Mesothelial cell of epicardium (in vitro differentiated cells): ENCODE results near the gene KLF2. TPM values are rescaled to one million over a fixed set of nuclear protein-coding genes. Genes with fewer than 3 reads are reported as not detected.

ENCODE experiments used
- DNase-seq, 2 experiments: peaks; one replicate each; pipeline ENCODE4 v3.0.0; 2021; ENCODE audit warnings: low spot score in 2 of 2; ENCODE audit not compliant: unreplicated experiment in 2 of 2
- H3K27ac Mint-ChIP-seq: 2 replicates; pipeline ENCODE4 v1.8.0; 2021; ENCODE audit warnings: mixed read lengths
- H3K27me3 Mint-ChIP-seq: 2 replicates; pipeline ENCODE4 v1.8.0; 2021; ENCODE audit warnings: low read depth, mixed read lengths
- H3K36me3 Mint-ChIP-seq: 2 replicates; pipeline ENCODE4 v1.8.0; 2021; ENCODE audit warnings: mixed read lengths
- H3K4me1 Mint-ChIP-seq: 2 replicates; pipeline ENCODE4 v1.8.0; 2021; ENCODE audit warnings: mixed read lengths
- H3K4me3 Mint-ChIP-seq: 2 replicates; pipeline ENCODE4 v1.8.0; 2021; ENCODE audit warnings: mild to moderate bottlenecking, moderate library complexity, mixed read lengths
- H3K9me3 Mint-ChIP-seq: 2 replicates; pipeline ENCODE4 v1.8.0; 2021; ENCODE audit warnings: mixed read lengths
- total RNA-seq: library from RNA; stranded (reverse); gene quantifications from 3 replicates; pipeline ENCODE4 v1.2.1, GENCODE V29; 2021
- TF ChIP-seq, protein P1 (sequence below): fragments of 200-600 bp; sonication (generic); IDR thresholded peaks from one replicate; pipeline ENCODE4 v1.5.0; 2021; ENCODE audit warnings: antibody characterized with exemption; ENCODE audit not compliant: unreplicated experiment

The KLF2 gene
- total RNA-seq, 1 donor from 2014 or later: 12.3 TPM

DNA sequence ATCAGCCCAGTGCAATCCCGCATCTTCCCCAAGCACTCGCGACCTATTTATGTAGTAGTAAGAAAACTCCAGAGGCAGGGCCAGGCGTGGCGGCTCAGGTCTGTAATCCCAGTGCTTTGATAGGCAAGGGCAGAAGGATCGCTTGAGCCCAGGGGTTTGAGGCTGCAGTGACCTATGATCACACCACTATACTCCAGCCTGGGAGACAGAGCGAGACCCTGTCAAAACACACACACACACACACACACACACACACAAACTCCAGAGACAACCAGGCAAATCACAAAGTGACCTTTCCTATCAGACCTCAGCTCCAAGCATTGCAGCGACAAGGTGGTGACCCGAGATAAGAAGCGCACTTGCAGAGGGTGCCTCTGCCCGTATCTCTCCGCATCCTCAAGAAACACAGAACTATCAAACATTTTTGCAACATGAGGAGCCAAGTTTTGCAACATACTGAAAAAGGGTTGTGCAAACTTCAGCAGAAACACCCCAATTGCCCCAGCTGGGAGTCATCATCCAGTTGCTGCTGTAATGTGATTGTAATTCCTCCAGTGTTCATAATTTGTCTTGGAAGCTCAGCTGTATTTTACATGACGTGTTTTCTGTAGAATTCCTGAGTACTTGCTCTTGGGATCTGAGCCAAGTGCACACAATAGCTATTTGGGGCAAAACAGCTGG lies 8.7 kb upstream of the KLF2 start:
- Mint-ChIP-seq H3K9me3 (no peaks in the 10 kb centered on the region), H3K27ac (peak overlapping the region; percentile 86), H3K4me3 (no peak overlapping the region), H3K4me1 (peaks cover 13% of the 10 kb centered on the region), H3K27me3 (peaks cover 20% of the 10 kb centered on the region), H3K36me3 (no peaks in the 10 kb centered on the region)
- DNase-seq: no peak
- TF ChIP-seq, protein P1, sequence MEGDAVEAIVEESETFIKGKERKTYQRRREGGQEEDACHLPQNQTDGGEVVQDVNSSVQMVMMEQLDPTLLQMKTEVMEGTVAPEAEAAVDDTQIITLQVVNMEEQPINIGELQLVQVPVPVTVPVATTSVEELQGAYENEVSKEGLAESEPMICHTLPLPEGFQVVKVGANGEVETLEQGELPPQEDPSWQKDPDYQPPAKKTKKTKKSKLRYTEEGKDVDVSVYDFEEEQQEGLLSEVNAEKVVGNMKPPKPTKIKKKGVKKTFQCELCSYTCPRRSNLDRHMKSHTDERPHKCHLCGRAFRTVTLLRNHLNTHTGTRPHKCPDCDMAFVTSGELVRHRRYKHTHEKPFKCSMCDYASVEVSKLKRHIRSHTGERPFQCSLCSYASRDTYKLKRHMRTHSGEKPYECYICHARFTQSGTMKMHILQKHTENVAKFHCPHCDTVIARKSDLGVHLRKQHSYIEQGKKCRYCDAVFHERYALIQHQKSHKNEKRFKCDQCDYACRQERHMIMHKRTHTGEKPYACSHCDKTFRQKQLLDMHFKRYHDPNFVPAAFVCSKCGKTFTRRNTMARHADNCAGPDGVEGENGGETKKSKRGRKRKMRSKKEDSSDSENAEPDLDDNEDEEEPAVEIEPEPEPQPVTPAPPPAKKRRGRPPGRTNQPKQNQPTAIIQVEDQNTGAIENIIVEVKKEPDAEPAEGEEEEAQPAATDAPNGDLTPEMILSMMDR: no peak

GRCh38 chr19:16316506-16316882 lies 8.1 kb upstream of the KLF2 start:
- peak overlapping the region; percentile 86 for H3K27ac Mint-ChIP-seq
- no peak for DNase-seq
- no peaks in the 10 kb centered on the region for H3K9me3 Mint-ChIP-seq
- H3K27me3 Mint-ChIP-seq: peaks cover 25% of the 10 kb centered on the region
- TF ChIP-seq, protein P1: no peak
- no peak overlapping the region for H3K4me3 Mint-ChIP-seq
- no peaks in the 10 kb centered on the region for H3K36me3 Mint-ChIP-seq
- peaks cover 13% of the 10 kb centered on the region for H3K4me1 Mint-ChIP-seq

GRCh38 chr19:16319481-16319880 lies 5.1 kb upstream of the KLF2 start:
- H3K9me3 Mint-ChIP-seq: no peaks in the 10 kb centered on the region
- no peaks in the 10 kb centered on the region for H3K36me3 Mint-ChIP-seq
- H3K27me3 Mint-ChIP-seq: peaks cover 52% of the 10 kb centered on the region
- peaks cover 13% of the 10 kb centered on the region for H3K4me1 Mint-ChIP-seq
- no peak overlapping the region for H3K27ac Mint-ChIP-seq
- no peak for DNase-seq
- TF ChIP-seq, protein P1: no peak
- no peak overlapping the region for H3K4me3 Mint-ChIP-seq

GRCh38 chr19:16320987-16321386 lies 3.6 kb upstream of the KLF2 start:
- Mint-ChIP-seq H3K4me3 (no peak overlapping the region), H3K27me3 (peaks cover 55% of the 10 kb centered on the region), H3K9me3 (no peaks in the 10 kb centered on the region), H3K27ac (no peak overlapping the region), H3K36me3 (no peaks in the 10 kb centered on the region), H3K4me1 (peaks cover 12% of the 10 kb centered on the region)
- no peak for DNase-seq
- TF ChIP-seq, protein P1: no peak

DNA sequence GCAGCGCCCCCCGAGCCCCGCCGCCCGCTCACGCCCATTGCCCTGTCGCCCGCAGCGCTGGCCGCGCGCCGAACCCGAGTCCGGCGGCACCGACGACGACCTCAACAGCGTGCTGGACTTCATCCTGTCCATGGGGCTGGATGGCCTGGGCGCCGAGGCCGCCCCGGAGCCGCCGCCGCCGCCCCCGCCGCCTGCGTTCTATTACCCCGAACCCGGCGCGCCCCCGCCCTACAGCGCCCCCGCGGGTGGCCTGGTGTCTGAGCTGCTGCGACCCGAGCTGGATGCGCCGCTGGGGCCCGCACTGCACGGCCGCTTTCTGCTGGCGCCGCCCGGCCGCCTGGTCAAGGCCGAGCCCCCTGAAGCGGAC lies 518 bp downstream of the KLF2 start:
- DNase-seq: no peak
- Mint-ChIP-seq H3K36me3 (no peaks in the 10 kb centered on the region), H3K4me1 (peaks cover 11% of the 10 kb centered on the region), H3K9me3 (no peaks in the 10 kb centered on the region), H3K27ac (no peak overlapping the region), H3K27me3 (peaks cover 84% of the 10 kb centered on the region), H3K4me3 (peak overlapping the region; percentile 38)
- TF ChIP-seq, protein P1: no peak
